Measurements from ENCODE around the gene SPATC1L. TPM values are rescaled to one million over a fixed set of nuclear protein-coding genes. Genes with fewer than 3 reads are reported as not detected.

The SPATC1L gene
- total RNA-seq, 1 donor from 2014 or later = 7.5 TPM

DNA sequence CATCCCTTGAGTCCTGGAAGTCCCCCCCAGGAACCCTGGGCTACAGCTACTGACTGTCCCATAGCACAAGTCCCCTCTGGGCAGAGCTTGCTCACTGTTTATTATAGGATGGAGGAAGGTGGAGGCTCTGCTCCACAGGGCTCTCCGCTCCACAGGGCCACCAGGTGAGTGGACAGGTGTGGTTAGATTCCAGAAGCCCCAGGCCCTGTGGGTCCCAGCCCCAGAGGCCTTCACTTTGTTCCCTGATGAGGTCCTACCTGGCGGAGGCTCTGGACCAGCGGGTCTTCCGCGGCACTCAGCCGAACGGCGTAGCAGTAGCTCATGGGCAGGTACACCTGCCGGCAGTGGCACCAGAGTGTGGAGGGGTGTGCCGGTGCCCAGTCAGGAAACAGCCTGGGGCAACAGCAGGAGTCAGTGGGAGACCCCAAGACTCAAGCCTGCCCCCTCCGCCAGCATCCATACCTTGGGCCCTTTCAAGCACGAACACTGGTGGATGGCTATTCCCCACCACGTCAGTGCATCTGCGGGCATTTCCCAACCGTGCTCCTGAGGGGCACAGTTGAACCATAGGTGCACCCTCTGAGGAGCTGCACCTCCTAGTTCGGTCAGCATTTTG is 32.0 kb upstream of the SPATC1L start:
- intact Hi-C loops (cut with micrococcal nuclease) = no loop called here

DNA sequence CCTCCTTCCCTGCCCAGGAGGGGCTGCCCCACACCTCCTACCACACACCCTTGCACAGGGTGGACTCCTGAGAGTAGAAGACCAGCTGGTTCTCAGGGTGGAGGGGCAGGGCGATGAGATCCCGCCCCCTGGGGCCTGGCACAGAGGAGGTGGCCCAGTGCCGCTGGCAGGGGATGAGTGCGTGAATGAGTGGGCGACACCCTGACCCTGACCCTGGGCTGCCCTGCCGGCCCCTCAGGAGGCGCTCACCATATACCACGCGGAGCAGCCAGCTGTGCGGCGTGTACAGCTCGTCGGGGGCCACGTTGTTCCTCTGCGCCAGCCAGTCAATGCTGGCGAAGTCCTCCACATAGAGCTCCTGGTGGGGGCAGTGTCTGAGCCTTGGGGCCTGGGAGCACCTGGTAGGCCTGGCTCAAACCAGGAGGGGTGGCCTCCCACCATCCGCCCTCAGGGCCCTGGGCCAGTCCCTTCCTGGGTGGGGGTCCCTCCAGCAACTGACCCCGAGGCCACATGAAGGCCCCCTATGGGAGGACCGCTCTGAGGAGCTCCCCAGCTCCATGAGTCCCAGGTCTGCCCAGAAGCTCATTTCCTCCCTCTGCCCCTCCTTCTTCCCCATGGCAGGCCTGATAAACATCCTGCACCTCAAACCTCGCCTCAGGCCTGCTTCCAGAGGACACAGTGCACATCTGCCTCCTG is 31.3 kb upstream of the SPATC1L start:
- intact Hi-C loops (cut with micrococcal nuclease) = no loop called here

DNA sequence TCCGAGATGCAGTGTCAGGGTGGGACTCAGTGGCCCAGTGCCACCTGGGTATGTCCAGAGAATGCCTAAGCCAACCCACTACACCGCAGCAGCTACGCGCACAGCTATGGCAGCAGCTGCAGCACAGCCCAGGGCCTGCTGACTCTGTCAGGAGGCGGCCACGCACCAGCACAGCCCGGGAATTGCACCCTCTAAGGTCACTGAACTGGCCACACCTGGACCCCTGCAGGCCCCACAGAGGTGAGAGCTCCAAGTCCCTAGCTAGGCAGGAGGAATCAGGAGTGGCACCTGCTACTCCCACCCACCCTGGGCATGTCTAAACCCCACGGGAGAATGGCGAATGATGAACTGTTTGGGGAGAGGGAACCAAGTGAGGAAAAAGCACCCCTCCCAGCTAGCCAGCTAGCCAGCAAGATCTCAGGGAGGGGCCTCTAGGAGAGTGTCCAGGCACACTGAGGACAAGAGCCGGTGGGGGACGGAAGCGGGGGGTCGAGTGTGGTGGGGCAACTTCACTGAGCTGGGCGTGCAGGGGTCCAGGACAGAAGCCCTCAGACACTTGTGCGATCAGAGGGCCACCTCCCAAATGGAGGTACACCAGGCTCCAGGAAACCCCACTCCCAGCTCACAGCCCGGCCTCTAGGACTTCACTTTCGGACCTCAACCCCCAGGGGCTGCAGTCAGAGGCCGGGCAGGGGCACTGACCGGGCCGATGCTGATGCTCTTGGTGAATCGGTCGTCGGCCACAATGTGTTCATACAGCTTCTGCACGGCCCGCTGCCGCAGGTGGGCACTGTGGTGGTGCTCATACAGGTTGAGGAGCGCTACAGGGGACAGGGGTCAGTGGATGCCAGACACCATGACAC is 30.4 kb upstream of the SPATC1L start:
- intact Hi-C loops (cut with micrococcal nuclease) = no loop called here

DNA sequence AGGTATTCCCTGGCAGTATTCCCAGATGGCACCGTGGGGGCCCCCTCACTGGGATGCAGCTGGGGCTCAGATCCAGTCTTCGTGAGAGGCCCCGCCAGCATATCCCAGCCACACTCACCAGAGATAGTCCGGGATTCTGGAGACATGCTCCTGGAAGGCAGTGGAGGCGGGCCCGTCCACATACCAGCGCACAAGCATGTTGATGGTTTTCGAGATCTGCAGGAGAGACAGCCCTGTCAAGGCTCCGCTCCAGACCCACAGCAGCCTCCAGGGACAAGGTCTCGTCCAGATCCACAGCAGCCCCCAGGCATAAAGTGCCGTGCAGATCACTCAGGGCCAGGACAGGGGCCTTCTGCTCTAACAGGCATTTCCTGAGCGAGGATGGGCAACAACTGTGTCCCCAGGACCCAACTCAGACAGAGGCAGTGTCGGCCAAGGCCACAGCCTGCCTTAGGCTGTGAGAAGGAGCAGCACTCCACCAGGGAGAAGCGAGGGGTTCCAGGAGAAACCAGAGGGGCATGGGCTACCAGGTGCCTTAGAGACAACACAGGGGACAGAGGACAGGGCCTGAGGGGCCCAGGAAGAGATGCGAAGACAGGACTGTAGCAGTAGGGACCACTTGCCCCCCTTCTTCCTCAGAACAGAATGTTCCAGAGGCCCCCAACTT is 29.5 kb upstream of the SPATC1L start:
- intact Hi-C loops (cut with micrococcal nuclease) = no loop called here

DNA sequence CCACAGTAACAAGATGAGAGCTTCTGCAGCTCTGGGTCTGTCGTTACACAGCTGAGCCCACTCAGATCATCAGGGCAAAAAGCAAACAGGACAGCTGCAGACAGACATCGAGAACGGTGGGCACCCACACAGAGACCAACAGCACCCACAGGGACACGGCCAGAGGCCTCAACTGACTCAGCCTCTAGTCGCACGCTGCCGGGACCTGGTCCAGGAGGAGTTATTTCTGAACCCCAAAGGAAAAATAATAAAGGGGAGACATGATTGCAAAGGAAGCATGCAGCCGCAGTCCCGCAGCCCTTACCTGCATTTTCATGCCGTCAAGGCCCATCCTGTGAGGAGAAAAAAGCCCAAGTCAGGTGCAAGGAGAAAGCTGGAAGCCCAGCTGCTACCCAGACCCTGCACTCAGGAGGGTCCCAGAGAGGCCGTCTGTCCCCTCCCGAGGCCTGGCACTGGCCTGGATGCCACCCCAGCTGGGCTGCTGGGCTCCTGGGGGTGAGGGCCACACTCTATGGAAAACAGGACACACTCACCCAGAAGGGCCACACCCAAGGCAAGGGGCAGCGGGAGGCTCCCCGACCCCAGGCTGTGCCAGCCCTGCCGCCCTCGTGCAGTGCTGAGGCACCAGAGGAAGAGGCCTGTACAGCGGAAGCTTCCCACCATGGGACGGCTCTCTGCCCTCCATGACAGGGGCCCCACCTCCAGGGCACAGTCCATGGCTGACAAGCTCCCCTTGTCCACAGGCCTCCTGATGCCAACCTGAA is 28.6 kb upstream of the SPATC1L start:
- intact Hi-C loops (cut with micrococcal nuclease) = no loop called here

DNA sequence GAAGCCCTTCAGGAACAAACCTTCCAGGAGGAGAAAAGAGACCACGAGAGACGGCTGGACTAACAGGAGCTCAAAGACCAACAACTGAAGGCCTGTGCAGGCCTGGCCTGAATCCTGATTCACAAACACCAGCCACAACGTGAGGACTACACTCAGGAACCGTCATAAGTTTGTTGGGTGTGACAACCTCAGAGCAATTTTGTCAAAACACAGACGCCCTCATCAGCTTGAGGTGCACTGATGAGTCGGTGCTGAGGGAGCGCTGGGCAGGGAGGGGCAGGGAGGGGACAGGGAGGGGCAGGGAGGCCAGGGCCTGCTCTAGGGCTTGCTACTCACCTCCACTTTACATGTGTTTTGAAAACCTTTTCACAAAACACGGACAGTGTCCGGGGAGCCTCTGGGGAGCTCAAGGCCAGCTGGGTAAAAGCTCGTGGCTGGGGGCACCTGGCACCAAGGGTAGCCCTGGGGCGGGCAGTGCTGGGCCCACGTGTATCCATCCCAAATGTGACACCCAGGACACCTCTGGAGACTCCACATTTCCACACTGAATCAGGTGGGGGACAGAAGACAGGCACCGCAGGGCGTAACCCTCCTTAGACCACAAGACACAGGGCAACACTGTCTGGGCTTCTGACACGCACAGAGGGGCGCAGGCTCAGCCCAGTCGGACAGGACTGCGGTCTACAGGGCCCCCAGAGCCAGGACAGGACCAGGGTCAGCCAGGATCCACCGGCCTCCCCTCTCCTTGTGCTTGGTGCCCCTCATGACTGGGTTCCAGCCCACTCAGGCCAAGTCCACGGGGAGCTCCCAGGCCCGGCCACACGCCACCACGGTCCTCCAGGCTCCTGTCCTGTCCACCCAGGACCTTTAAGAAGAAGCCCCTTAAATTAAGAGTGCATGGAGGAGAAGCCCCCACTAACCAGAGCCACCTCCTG is 27.8 kb upstream of the SPATC1L start:
- intact Hi-C loops (cut with micrococcal nuclease) = no loop called here

DNA sequence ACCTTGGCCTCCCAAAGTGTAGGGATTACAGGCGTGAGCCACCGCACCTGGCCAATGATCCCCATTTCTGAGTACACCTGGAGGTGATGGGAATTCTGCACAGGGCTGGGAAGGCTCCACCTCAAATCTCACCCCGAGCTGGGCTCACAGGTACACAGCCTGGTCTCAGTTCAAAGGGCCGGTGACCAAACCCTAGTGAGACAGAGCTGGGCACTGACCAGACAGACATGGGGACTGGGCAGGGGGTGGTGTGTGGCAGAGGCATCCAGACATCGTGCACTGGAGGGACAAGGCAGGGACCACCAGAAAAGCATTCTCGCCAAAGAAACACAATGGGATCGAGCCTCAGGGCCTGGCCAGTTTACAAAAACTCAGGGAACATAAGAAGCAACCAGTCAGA is 27.1 kb upstream of the SPATC1L start:
- intact Hi-C loops (cut with micrococcal nuclease) = no loop called here

DNA sequence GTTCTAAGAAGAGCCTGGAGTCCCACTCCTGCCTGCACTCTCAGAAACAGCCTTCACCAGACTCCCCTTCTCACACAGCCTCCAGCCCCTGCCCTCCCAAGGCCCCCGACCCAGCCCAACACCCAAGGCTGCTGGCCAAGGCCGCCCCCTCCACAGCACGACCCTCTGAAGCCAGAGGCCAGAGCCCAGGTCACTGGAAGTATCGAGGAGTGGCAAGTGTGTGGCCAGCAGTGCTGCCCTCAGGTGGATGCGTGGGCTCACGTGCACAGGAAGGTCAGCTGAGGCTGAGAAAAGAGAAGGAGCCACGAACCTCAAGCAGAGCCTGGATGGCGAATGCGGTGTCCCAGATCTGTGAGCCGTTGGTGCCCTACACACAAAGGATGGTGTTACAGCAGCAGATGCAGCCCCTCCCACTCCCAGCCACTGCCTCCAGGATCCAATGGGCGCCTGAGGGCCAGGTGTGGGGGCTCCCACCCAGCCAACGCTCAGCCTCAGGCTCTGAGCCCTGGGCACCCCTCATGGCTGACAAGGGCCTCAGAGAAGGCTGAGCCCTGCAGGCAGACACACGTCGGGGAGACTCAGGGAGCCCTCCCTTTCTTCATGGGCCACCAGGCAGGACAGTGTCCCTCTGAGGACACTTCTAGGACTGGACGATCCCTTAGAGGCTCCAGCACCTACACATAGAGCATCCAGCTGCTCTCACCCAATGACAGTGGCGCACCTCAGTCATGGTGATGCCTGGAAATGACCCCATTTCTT is 26.3 kb upstream of the SPATC1L start:
- intact Hi-C loops (cut with micrococcal nuclease) = no loop called here

DNA sequence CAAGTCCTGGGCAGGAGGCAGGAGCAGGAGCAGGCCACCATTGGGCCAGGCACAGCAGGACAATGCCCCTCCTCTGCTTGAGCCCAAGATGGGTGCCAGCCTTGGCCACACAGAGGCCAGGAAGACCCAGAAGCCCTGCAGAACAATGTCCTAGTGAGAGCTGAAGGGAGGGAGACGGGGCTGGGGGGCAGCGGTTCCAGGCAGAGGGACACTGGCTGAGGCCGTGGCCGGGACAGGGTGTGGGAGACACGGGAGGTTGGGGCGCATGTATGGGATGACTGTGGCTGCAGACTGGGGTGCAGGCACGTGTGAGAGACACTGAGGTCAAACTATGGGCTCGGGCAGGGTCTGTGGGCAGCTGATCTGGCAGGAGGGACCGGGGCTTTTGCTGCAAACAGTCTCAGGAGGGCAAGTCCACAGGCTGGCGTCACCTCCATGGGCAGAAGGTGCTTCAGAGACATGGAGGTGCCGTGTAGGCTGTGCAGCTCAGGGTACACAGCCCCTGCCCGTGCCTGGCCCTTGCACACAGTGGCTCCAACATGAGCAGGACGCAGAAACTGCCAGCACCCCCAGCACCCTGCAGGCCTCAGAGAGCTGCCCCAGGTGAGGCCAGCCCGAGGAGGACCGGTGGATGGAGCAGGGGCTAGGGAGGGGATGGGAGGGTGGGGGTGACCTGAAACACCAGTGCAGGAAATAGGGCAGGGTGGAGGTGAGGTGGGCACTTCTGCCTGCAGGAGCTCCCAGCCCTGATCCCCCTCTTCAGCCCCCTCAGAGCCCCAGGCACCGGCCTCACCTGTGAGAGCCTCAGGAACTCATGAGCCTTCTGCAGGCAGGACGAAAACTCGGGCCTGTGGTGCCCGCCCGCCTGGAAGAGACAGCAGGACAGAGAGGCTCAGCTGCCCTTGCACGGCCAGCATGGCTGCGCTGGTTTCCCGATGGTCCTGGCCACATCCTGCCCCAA is 24.8 kb upstream of the SPATC1L start:
- intact Hi-C loops (cut with micrococcal nuclease) = no loop called here

DNA sequence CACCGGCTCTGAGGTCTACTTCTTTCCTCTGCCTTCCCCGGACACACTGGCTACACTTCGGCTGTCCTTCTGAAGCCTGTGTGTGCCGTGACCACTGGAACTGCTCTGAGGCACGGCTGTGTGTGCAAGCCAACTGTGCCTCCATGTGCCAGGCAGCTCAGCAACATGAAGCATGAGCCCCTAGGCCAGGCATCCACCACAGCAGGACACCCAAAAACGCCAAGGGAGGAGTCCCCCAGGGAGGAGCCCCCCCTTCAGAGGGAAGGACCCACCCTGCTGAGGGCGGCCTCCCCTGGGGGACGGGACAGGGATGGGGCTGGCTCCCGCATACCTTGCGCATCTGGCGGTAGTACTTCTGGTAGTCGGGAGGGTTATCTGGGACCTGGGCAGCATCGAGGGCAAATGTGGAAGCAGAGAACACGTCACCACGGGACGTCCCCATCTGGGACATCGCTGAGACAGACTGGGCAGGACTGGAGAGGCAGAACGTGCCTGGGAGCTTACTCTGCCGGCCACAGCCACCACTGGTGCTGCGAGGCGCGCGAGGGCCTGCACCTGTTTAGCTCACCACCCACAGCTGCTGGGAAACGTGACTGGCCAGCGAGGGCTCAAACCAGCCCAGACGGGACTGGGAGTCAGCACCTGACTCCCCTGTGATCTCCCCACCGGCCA is 23.8 kb upstream of the SPATC1L start:
- intact Hi-C loops (cut with micrococcal nuclease) = no loop called here

DNA sequence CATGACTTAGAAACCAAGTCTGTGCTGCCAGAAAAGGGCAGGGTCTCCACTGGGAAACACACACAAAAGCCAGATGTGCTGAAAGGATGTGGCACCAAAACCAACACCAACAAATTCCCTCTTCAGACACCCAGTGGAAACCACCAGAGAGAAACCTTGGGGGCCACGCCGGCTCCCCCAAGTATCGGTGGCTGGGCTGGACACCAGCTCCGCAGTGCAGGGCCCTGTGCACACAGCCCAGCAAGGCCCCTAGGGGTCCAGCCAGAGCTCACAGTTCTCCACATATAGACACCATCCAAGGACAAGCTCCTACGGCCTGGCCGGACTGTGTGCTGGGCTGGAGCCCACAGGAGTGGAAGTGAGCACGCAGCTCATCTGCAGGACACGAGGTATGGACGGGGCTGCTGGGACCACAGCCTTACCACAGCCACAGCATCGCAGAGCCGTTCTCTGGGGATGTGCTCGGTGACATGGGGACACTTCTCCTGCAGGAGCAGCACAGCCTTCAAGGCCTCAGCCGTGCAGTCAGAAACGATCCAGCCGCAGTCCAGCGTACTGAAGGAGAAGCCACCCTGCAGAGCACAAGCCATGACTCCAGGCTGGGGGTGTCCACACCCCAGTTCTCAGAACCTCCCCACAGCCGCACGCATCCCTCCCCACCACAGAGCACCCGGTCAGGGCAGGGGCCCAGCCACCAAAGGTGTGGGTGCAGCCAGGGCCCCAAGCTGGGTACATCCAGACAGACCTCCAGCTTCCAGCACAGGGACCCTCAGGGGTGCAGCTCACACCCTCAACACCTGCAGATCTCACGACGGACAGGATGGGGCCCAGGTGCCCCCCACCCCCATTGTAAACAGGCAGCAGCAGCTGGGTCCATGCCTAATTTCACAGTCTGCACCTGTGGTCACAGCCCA is 23.0 kb upstream of the SPATC1L start:
- intact Hi-C loops (cut with micrococcal nuclease) = no loop called here

DNA sequence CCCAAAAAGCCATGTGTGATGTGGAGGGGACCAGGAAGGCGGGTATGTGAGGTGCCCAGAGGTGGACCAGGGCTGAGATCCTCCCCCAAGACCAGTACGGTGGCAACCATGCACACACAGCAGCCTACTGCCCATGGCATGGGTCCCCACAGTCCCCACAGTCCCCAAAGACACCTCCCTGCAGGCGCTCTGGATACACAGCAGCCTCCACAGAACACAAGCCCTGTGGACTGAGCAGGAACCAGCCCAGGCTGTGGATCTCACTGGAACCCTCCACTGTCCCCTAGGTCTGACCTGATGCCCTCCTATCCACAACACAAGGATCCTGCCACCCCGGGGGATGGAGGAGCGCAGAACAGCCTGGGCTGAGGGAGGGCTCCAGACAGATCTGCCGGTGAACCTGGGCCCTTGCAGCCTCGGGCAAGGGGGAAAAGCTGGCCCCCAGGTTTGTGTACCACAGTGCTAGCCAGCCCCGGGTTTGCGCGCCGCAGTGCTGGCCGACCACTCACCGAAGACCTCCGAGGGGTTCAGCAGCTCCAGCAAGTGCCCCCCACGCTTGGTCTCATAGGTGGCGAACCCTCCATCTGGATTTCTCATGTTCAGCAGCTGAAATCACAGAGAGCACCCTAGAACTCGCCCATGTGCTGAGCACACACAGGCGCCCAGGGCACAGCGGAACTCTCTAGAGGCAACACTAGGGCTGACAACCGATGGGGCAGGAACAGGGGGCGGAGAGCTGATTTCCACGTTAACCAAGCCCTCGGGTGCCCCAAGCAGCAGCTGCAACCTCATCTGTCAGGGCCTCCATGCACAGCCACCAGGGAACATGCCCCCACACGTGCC is 22.1 kb upstream of the SPATC1L start:
- intact Hi-C loops (cut with micrococcal nuclease) = no loop called here

DNA sequence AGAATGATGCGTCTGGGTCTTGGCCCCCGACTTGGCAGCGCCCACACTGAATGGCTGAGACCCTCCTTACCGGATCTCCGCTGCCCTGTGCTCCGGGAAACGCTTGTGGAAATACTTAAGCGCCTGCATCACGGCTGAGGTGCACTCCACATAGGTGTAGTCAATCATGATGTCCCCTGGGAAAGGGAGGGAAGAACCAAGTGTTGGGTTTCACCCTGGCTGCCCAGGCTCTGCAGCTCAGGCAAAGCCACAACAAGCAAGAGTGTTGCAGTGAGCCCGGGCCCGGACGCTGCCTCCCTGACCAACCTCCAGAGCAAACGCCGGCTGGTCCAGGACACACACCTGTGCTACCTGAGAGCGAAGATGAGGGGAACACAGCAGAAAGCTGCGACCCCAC is 21.5 kb upstream of the SPATC1L start:
- intact Hi-C loops (cut with micrococcal nuclease) = no loop called here

DNA sequence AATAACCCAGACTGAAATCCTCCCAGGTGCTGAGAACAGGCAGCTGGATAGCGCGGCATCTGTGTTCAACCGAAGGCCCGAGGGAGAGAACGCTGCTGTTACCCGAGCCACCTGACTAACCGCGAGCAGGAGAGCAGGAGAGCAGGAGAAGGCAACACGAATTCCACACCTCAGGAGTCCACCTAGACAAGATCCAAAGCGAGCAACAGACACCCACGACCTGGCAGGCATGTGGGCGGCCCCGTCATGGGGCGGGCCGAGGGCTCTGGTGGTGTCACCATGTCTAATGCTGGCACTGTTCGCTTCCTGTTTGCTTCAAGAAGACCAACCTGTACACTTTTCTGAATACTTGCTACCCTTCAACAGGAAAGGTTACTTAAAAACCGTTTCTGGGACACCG is 20.9 kb upstream of the SPATC1L start:
- intact Hi-C loops (cut with micrococcal nuclease) = no loop called here

DNA sequence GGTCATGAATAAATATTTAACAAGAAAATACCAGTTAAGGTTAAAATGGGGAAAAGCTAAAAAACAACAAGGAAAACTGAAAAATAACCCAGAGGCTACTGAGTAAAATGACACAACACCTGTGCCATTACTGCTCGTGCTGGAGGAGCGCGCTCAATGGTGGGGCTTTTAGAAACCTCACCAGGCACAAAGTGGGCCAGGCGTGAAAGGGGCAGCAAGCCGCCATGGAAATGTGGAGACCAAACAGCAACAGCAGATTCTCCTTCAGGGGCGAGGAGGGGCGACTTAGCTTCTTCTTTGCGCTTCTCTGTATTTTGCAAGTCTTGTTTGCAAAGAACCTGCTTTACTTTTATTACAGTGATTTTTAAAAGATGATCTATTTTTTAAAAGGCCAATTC is 18.9 kb upstream of the SPATC1L start:
- intact Hi-C loops (cut with micrococcal nuclease) = no loop called here
